ENCODE data around the gene FOXN4.
"Not testable (repeated sequence)": the region's sequence is repeated elsewhere in the genome, so short reads cannot be mapped to it uniquely, and the experiment has no call there.

The FOXN4 gene

DNA sequence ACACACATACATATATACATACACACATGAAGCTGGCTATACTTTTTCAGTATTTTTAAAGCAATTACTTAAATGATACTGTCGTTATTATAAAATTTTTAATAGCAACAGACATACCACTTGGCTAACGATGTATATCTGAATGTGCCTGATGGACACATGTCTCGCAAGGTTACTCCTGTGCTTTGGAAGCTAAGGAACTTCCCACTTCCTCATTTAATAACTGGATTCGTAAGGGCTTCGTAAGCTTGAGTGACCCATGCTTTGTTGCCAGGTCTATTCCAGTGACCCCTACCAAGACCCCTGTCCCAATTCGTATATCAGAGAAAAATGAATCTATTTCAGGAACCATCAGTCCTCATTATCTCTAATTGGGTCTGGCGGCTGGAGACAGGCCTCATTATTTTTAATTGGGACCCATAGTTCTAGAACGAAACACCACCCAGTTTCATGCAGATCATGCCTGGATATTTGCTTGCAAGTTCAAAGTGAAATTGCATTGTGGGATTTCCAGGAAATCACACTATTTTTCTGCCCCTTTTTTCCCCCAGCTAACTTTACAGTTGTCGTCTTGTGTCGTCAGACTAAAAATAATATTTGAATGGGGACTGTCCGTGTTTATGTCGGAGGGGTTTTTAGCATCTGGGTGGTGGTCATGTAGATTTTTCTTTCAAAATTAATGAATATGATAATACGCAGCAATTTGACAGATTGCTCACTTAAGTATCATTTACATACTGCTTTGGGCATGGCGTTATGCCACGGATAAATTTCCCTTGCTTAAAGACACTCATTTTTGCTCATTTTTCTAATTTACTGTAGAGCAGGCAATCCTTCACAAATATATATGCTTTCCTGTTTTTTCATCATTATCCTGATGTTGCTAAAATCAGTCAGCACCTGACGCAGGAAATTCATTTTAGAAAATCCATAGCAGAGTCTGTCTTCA is 21.5 kb upstream of the FOXN4 start:
- Histone ChIP-seq H2BK120ac (ENCODE audit: insufficient read depth, low read length, poor library complexity) (no peak overlapping the region), H3K4me1 (ENCODE audit: control insufficient read depth in 1 of 2, insufficient read depth in 2 of 2, low read length in 2 of 2) (no peaks in the 10 kb centered on the region), H3K14ac (ENCODE audit: low read length) (no peak overlapping the region), H4K8ac (ENCODE audit: low read depth, low read length) (no peak overlapping the region), H3K4me2 (ENCODE audit: low read length) (no peak overlapping the region), H3K23ac (ENCODE audit: low read length) (no peak overlapping the region), H3K27me3 (ENCODE audit: insufficient read depth, low read length) (no peaks in the 10 kb centered on the region), H2AK5ac (ENCODE audit: low read length) (no peak overlapping the region), H3K36me3 (ENCODE audit: control insufficient read depth in 1 of 2, insufficient read depth in 2 of 2, low read length in 2 of 2) (no peaks in the 10 kb centered on the region), H3K79me2 (ENCODE audit: control insufficient read depth, insufficient read depth, low read length, poor library complexity) (no peaks in the 10 kb centered on the region), H3K4ac (ENCODE audit: low read depth, low read length) (no peak overlapping the region), H4K91ac (ENCODE audit: low read depth, low read length) (no peak overlapping the region), H2BK5ac (ENCODE audit: low read depth, low read length, poor library complexity) (no peak overlapping the region), H3K18ac (ENCODE audit: low read length) (no peak overlapping the region), H3K9ac (ENCODE audit: low read length) (no peak overlapping the region), H2BK12ac (ENCODE audit: low read length) (no peak overlapping the region), H3K79me1 (ENCODE audit: low read length) (no peaks in the 10 kb centered on the region), H3K9me3 (ENCODE audit: insufficient read depth, low read depth, low read length) (no peaks in the 10 kb centered on the region), H2AFZ (ENCODE audit: insufficient read depth, low read length, poor library complexity) (no peak overlapping the region), H3K4me3 (ENCODE audit: low read depth, low read length) (no peak overlapping the region), H3K27ac (ENCODE audit: low read depth, low read length) (no peak overlapping the region), H4K12ac (ENCODE audit: low read depth, low read length) (no peak overlapping the region)
- WGBS (ENCODE audit: extremely low coverage, insufficient coverage, insufficient read length), result no CpG with 5 or more reads among the region's 16 CpGs
- DNase-seq, result no peak

- no peaks in the 10 kb centered on the region for H3K79me1 ChIP-seq (ENCODE audit: low read length)
- H3K79me2 ChIP-seq (ENCODE audit: control insufficient read depth, insufficient read depth, low read length, poor library complexity), result no peaks in the 10 kb centered on the region
- no peak overlapping the region for H2BK5ac ChIP-seq (ENCODE audit: low read depth, low read length, poor library complexity)
- no peak overlapping the region for H2BK12ac ChIP-seq (ENCODE audit: low read length)
- no peak overlapping the region for H2AK5ac ChIP-seq (ENCODE audit: low read length)
- H4K12ac ChIP-seq (ENCODE audit: low read depth, low read length), result no peak overlapping the region
- H4K8ac ChIP-seq (ENCODE audit: low read depth, low read length), result no peak overlapping the region
- no peak overlapping the region for H2BK120ac ChIP-seq (ENCODE audit: insufficient read depth, low read length, poor library complexity)
- H3K18ac ChIP-seq (ENCODE audit: low read length), result no peak overlapping the region
- H3K4me1 ChIP-seq (ENCODE audit: control insufficient read depth in 1 of 2, insufficient read depth in 2 of 2, low read length in 2 of 2), result no peaks in the 10 kb centered on the region
- H3K23ac ChIP-seq (ENCODE audit: low read length), result no peak overlapping the region
- no peak for DNase-seq
- H3K4ac ChIP-seq (ENCODE audit: low read depth, low read length), result no peak overlapping the region
- no peak overlapping the region for H3K14ac ChIP-seq (ENCODE audit: low read length)
- no peaks in the 10 kb centered on the region for H3K9me3 ChIP-seq (ENCODE audit: insufficient read depth, low read depth, low read length)
- no peaks in the 10 kb centered on the region for H3K36me3 ChIP-seq (ENCODE audit: control insufficient read depth in 1 of 2, insufficient read depth in 2 of 2, low read length in 2 of 2)
- no peak overlapping the region for H3K4me2 ChIP-seq (ENCODE audit: low read length)
- no peak overlapping the region for H2AFZ ChIP-seq (ENCODE audit: insufficient read depth, low read length, poor library complexity)
- H4K91ac ChIP-seq (ENCODE audit: low read depth, low read length), result no peak overlapping the region
- no peaks in the 10 kb centered on the region for H3K27me3 ChIP-seq (ENCODE audit: insufficient read depth, low read length)
- no peak overlapping the region for H3K27ac ChIP-seq (ENCODE audit: low read depth, low read length)
- WGBS (ENCODE audit: extremely low coverage, insufficient coverage, insufficient read length), result no CpG with 5 or more reads among the region's 7 CpGs
- no peak overlapping the region for H3K9ac ChIP-seq (ENCODE audit: low read length)
- H3K4me3 ChIP-seq (ENCODE audit: low read depth, low read length), result no peak overlapping the region
Measured at GRCh38 chr12:109329686-109330085, 20.6 kb upstream of the FOXN4 start.

DNA sequence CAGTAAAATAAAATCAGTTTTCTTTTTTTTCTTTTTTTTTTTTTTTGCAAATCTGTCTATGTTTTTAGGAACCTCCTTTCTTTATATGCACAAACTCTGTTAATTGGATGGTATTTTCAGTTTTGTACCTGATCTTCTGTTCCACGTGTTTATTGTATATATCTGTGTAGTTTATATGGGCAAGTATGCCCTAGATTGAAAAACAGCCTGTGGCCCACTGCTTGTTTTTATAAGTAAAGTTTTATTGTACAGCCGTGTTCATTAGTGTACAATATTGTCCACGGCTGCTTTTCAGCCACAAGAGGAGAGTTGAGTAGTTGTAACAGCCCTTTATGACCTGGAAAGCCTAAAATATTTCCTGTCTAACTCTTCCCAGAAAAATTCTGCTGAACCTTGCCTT is 19.9 kb upstream of the FOXN4 start:
- Histone ChIP-seq H3K79me2 (ENCODE audit: control insufficient read depth, insufficient read depth, low read length, poor library complexity) (no peaks in the 10 kb centered on the region), H3K27me3 (ENCODE audit: insufficient read depth, low read length) (no peaks in the 10 kb centered on the region), H4K91ac (ENCODE audit: low read depth, low read length) (no peak overlapping the region), H4K12ac (ENCODE audit: low read depth, low read length) (no peak overlapping the region), H2BK12ac (ENCODE audit: low read length) (no peak overlapping the region), H3K4me1 (ENCODE audit: control insufficient read depth in 1 of 2, insufficient read depth in 2 of 2, low read length in 2 of 2) (no peaks in the 10 kb centered on the region), H3K9me3 (ENCODE audit: insufficient read depth, low read depth, low read length) (no peaks in the 10 kb centered on the region), H2BK5ac (ENCODE audit: low read depth, low read length, poor library complexity) (no peak overlapping the region), H2BK120ac (ENCODE audit: insufficient read depth, low read length, poor library complexity) (no peak overlapping the region), H3K4me2 (ENCODE audit: low read length) (no peak overlapping the region), H3K9ac (ENCODE audit: low read length) (no peak overlapping the region), H2AK5ac (ENCODE audit: low read length) (no peak overlapping the region), H3K14ac (ENCODE audit: low read length) (no peak overlapping the region), H3K79me1 (ENCODE audit: low read length) (no peaks in the 10 kb centered on the region), H3K36me3 (ENCODE audit: control insufficient read depth in 1 of 2, insufficient read depth in 2 of 2, low read length in 2 of 2) (no peaks in the 10 kb centered on the region), H3K4ac (ENCODE audit: low read depth, low read length) (no peak overlapping the region), H3K27ac (ENCODE audit: low read depth, low read length) (no peak overlapping the region), H3K18ac (ENCODE audit: low read length) (no peak overlapping the region), H3K23ac (ENCODE audit: low read length) (no peak overlapping the region), H4K8ac (ENCODE audit: low read depth, low read length) (no peak overlapping the region), H3K4me3 (ENCODE audit: low read depth, low read length) (no peak overlapping the region), H2AFZ (ENCODE audit: insufficient read depth, low read length, poor library complexity) (no peak overlapping the region)
- no CpG with 5 or more reads among the region's 3 CpGs for WGBS (ENCODE audit: extremely low coverage, insufficient coverage, insufficient read length)
- DNase-seq, result no peak

GRCh38 chr12:109321294-109321693 is 12.2 kb upstream of the FOXN4 start:
- DNase-seq; H3K36me3 ChIP-seq (ENCODE audit: control insufficient read depth in 1 of 2, insufficient read depth in 2 of 2, low read length in 2 of 2); H3K27ac ChIP-seq (ENCODE audit: low read depth, low read length); H3K27me3 ChIP-seq (ENCODE audit: insufficient read depth, low read length); H3K4ac ChIP-seq (ENCODE audit: low read depth, low read length); H2AK5ac ChIP-seq (ENCODE audit: low read length); H4K8ac ChIP-seq (ENCODE audit: low read depth, low read length); H4K12ac ChIP-seq (ENCODE audit: low read depth, low read length); H3K4me2 ChIP-seq (ENCODE audit: low read length); H2BK120ac ChIP-seq (ENCODE audit: insufficient read depth, low read length, poor library complexity); H3K79me1 ChIP-seq (ENCODE audit: low read length); H3K14ac ChIP-seq (ENCODE audit: low read length); H3K9me3 ChIP-seq (ENCODE audit: insufficient read depth, low read depth, low read length); H3K4me3 ChIP-seq (ENCODE audit: low read depth, low read length); H3K79me2 ChIP-seq (ENCODE audit: control insufficient read depth, insufficient read depth, low read length, poor library complexity); H3K18ac ChIP-seq (ENCODE audit: low read length); H2BK5ac ChIP-seq (ENCODE audit: low read depth, low read length, poor library complexity); H3K9ac ChIP-seq (ENCODE audit: low read length); H2AFZ ChIP-seq (ENCODE audit: insufficient read depth, low read length, poor library complexity); H3K23ac ChIP-seq (ENCODE audit: low read length); H3K4me1 ChIP-seq (ENCODE audit: control insufficient read depth in 1 of 2, insufficient read depth in 2 of 2, low read length in 2 of 2); H4K91ac ChIP-seq (ENCODE audit: low read depth, low read length); H2BK12ac ChIP-seq (ENCODE audit: low read length): not testable (repeated sequence)
- WGBS (ENCODE audit: extremely low coverage, insufficient coverage, insufficient read length), result no CpG with 5 or more reads among the region's 8 CpGs
